GM18858 (cell line): ENCODE measurements around the gene SLCO1B3.

Experiments
- ATAC-seq: cut with Tn5 transposase; IDR thresholded peaks from one replicate; pipeline ENCODE4 v1.9.1; 2021; ENCODE audit not compliant: unreplicated experiment

SLCO1B3 gene

DNA sequence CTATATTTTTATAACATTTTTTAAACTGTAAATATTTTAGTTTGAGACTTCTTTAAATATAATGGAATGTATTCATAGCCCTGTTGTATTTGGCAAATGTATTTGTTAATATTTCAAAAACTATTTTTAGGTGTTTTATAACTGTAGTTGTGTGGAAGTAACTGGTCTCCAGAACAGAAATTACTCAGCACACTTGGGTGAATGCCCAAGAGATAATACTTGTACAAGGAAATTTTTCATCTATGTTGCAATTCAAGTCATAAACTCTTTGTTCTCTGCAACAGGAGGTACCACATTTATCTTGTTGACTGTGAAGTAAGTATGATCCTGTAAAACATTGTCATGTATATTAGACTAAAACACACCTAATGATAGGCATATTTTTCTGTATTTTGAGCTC is 72.8 kb downstream of the SLCO1B3 start:
- no peak for ATAC-seq

DNA sequence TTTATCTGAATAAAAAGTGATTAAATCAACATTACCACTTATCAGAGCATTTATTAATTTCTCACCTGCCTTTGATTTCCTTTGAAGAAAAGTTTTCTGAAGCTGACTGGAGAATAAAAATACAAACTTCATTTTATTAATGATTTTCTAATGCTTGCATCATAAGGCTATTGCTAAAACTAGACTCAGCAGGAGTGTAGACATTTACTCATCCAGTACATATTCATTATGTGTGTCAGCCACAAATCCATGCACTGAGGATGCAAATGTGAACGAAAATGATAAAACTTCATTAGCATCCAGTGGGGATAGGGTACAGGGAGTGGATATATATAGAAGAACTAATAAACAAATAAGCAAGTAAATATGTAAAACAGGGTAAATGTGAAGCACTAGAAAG is 74.6 kb downstream of the SLCO1B3 start:
- no peak for ATAC-seq

DNA sequence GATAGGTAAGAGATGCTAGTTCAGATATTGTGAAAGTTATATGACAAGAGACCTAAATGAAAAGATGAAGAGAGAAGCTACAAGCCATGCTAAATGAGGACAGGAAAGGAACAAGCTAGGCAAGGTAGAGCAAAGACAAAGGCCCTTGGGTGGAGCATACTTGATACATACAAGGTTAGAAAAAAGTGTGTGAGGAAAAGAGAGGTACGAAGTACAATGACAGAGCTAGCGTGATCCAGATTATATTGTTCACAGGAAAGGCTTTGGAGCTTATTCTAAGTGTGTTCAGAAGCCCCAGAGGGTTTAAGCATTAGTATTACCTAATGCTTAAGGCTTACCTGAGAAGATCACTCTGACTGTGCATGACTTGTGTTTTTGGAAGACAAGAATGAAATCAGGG is 75.0 kb downstream of the SLCO1B3 start:
- ATAC-seq = no peak

DNA sequence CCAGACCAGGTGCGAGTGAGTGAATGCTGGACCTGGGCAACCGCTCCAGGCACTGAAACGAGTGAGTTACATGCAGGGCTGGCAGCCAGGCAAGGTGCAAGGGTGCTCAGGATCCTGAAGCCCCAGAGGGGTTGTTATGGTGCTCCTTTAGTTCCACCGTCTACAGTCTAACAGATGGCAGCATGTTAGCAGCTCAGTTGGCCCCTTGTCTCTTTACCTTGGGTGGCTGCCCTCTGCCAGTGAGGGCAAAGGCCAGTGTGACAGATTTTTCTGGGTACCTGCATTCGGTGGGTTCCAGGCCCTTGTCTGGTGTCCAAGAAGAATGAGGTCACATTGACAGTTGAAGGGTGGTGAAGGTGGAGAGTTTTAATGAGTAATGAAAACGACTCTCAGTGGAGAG is 106.8 kb downstream of the SLCO1B3 start:
- no peak for ATAC-seq

DNA sequence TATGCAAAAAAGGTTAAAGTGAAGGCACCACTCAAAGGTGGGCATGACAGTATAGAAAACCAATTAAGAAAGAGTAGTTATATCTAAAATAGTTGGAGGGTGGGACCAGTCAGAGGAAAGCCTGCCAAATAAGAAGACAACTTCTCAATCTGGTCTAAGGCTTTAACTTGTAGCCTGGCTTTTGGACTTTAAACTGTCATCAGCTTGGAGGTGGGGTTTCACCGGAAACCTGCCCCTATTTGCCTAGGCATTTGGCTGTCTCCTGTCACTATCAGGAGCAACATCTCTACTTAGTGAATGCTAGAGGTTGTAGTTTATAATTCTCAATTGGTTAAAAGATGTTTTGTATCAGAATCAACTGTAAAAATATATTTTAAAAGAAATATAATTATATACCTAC is 107.3 kb downstream of the SLCO1B3 start:
- no peak for ATAC-seq

DNA sequence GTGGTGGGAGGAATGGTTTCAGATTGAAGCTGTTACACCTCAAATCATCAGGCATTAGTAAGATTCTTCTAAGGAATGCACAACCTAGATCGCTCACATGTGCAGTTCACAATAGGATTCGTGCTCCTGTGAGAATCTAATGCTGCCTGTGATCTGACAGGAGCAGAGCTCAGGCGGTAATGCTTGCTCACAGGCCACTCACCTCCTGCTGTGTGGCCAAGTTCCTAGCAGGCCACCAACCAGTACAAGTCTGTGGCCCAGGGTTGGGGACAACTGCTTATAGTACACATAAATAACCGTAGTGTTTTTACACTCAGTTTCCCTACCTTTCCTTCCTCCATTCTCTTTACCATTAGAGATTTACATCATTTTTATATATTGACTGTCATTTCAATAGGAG is 121.4 kb downstream of the SLCO1B3 start:
- no peak for ATAC-seq

DNA sequence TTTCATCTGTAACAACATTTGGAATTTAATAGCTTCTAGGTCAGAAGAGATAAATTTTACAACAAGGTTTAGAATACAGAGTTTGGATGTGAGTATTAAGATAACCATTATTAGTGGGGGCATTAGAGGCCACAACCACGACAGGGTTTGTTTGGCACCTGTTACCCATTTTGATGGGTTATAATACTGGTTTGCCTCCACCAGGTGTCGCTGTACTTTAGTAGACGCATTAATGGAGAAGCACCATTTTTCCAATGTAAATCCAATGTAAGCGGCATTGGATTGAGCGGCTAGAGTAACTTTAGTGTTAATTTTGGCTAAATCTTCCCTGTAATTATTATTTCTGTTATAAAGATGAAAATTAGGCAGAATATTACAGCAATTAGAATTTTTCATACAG is 136.2 kb downstream of the SLCO1B3 start:
- peak; percentile 60 for ATAC-seq

DNA sequence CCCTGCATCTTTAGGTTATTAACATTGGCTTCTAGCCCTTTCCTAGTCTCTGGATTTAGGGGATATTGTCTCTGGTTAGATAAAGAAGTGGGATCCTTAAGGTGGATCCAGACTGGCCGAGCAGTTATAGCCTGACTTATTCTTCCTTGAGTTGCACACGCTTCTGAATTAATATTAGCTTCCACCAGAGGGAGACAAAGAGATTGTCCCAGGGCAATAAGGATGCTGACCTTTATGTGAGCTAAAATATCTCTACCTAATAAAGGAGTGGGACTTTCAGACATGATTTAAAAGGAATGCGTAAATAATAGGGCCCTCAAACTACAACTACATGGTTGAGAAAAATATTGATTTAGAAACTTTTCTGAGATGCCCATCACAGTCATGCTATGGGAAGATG is 139.7 kb downstream of the SLCO1B3 start:
- peak; percentile 82 for ATAC-seq

DNA sequence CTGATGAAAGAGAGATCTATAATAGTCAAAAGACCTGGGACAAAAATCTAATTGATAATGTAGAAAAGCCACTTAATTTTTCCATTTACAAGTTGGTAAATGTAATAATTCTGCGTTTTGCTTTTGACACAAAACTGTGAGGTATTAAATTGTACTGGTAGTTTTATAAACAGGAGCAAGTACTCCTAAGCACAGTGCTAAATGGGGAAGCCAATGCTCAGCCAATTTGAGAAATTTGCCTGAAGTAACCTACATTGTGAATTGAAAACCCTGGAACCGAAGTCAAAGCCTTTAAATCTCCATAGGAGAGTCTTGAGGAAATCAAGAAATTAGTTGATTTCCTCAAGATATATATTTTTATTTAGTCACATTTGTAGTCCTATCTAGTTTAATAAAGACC is 152.8 kb downstream of the SLCO1B3 start:
- ATAC-seq = no peak

DNA sequence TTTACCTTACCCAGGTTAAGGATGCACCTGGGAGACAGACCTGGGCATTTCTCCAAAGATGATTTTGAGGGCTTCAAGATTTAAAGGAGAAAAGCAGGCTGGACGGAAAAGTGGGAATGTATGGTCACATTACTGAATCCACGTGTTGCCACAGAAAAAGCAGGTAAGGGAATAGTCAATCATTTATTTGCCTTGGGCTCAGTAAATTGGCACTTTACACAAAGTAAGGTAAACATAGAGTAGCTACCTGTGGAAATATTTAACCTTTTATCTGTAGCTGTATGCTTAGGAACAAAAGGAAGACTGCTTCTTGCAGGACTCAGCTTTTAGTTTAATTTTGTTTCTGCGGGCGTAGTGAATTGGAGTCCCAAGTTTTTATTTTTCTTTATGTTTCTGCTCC is 153.3 kb downstream of the SLCO1B3 start:
- ATAC-seq = no peak
